ENCODE results near the gene RPS14. TPM values are rescaled to one million over a fixed set of nuclear protein-coding genes. Genes with fewer than 3 reads are reported as not detected.

Gene RPS14
- polyA plus RNA-seq, 1 donor (not counting 4 experiments of a cell fraction or from before 2014, with no cell fraction given): 3,540 TPM

DNA sequence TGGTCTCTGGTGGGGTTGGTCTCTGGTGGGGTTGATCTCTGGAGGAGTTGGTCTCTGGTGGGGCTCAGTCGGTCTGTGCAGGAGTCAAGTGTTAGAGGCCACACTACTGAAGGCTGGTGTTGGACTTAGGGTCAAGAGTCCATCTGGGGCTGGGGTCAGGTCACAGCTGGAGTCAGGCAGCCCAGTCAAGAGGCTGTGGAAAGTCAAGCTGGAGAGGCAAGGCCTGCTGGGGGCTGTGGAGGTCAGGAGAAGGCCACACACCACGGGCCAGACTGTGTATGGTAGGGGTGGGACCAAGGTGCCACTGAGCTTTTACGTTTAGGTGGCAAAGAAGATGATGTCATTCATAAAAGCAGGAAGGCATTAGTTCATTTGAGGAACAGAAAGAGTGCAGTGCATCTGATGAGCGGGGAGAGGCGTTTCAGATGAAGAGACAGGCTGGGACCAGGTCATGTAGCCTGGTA, 20.1 kb downstream of the RPS14 start:
- Histone ChIP-seq H2AFZ (ENCODE audit: control insufficient read depth, low read length) (no peak overlapping the region), H3K4me2 (ENCODE audit: control insufficient read depth, extremely low read depth, insufficient read depth, low read depth, low read length) (no peak overlapping the region), H3K27ac (ENCODE audit: control insufficient read depth, insufficient read depth, low read length) (no peak overlapping the region), H3K9me1 (ENCODE audit: control insufficient read depth, extremely low read depth, insufficient read depth, low read length) (no peaks in the 10 kb centered on the region), H3K4me3 (ENCODE audit: control insufficient read depth in 2 of 3, extremely low read depth in 1 of 3, insufficient read depth in 2 of 3, low read depth in 1 of 3, low read length in 3 of 3) (no peak overlapping the region), H4K20me1 (ENCODE audit: control insufficient read depth, extremely low read depth, insufficient read depth, low read length) (no peaks in the 10 kb centered on the region), H3K79me2 (ENCODE audit: control insufficient read depth, insufficient read depth, low read length) (no peaks in the 10 kb centered on the region), H3K27me3 (ENCODE audit: control insufficient read depth, extremely low read depth, insufficient read depth, low read length) (no peaks in the 10 kb centered on the region), H3K9me3 (ENCODE audit: control insufficient read depth, low read depth, low read length) (no peaks in the 10 kb centered on the region), H3K36me3 (ENCODE audit: control insufficient read depth in 2 of 2, extremely low read depth in 1 of 2, insufficient read depth in 2 of 2, low read length in 2 of 2) (no peaks in the 10 kb centered on the region), H3K4me1 (ENCODE audit: control insufficient read depth, extremely low read depth, insufficient read depth, low read length) (peaks cover 15% of the 10 kb centered on the region), H3K9ac (ENCODE audit: control insufficient read depth, extremely low read depth, insufficient read depth, low read length) (no peak overlapping the region)
- dilution Hi-C loops (cut with MboI; ENCODE audit: extremely low pct_ligation_motif_present, low sequenced_read_pairs): no loop called here
- no peak for FAIRE-seq
- DNase-seq (ENCODE audit: low read depth, low spot score): no peak
- TF ChIP-seq, protein P1, sequence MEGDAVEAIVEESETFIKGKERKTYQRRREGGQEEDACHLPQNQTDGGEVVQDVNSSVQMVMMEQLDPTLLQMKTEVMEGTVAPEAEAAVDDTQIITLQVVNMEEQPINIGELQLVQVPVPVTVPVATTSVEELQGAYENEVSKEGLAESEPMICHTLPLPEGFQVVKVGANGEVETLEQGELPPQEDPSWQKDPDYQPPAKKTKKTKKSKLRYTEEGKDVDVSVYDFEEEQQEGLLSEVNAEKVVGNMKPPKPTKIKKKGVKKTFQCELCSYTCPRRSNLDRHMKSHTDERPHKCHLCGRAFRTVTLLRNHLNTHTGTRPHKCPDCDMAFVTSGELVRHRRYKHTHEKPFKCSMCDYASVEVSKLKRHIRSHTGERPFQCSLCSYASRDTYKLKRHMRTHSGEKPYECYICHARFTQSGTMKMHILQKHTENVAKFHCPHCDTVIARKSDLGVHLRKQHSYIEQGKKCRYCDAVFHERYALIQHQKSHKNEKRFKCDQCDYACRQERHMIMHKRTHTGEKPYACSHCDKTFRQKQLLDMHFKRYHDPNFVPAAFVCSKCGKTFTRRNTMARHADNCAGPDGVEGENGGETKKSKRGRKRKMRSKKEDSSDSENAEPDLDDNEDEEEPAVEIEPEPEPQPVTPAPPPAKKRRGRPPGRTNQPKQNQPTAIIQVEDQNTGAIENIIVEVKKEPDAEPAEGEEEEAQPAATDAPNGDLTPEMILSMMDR (optimal IDR thresholded peaks at IDR 0.05 in 1 of 3, IDR thresholded peaks at IDR 0.05 in 1 of 3, conservative IDR thresholded peaks at IDR 0.05 in 1 of 3; ENCODE audit: extremely low read depth in 1 of 3, insufficient read depth in 2 of 3, low read length in 3 of 3): no peak
- no peak for TF ChIP-seq EZH2 (IDR thresholded peaks at IDR 0.05; ENCODE audit: low read length)

DNA sequence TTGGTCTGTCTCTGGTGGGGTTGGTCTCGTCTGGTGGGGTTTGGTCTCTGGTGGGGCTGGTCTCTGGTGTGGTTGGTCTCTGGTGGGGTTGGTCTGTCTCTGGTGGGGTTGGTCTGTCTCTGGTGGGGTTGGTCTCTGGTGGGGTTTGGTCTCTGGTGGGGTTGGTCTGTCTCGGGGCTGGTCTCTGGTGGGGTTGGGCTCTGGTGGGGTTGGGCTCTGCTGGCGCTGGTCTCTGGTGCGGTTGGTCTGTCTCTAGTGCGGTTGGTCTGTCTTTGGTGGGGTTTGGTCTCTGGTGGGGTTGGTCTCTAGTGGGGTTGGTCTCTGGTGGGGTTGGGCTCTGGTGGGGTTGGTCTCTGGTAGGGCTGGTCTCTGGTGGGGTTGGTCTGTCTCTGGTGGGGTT, 20.6 kb downstream of the RPS14 start:
- dilution Hi-C loops (cut with MboI; ENCODE audit: extremely low pct_ligation_motif_present, low sequenced_read_pairs): no loop called here
- H4K20me1 ChIP-seq (ENCODE audit: control insufficient read depth, extremely low read depth, insufficient read depth, low read length): no peaks in the 10 kb centered on the region
- no peaks in the 10 kb centered on the region for H3K9me1 ChIP-seq (ENCODE audit: control insufficient read depth, extremely low read depth, insufficient read depth, low read length)
- H3K4me2 ChIP-seq (ENCODE audit: control insufficient read depth, extremely low read depth, insufficient read depth, low read depth, low read length): no peak overlapping the region
- H3K9ac ChIP-seq (ENCODE audit: control insufficient read depth, extremely low read depth, insufficient read depth, low read length): no peak overlapping the region
- H3K79me2 ChIP-seq (ENCODE audit: control insufficient read depth, insufficient read depth, low read length): no peaks in the 10 kb centered on the region
- no peaks in the 10 kb centered on the region for H3K9me3 ChIP-seq (ENCODE audit: control insufficient read depth, low read depth, low read length)
- H3K27ac ChIP-seq (ENCODE audit: control insufficient read depth, insufficient read depth, low read length): no peak overlapping the region
- H3K36me3 ChIP-seq (ENCODE audit: control insufficient read depth in 2 of 2, extremely low read depth in 1 of 2, insufficient read depth in 2 of 2, low read length in 2 of 2): no peaks in the 10 kb centered on the region
- TF ChIP-seq, protein P1 (optimal IDR thresholded peaks at IDR 0.05 in 1 of 3, IDR thresholded peaks at IDR 0.05 in 1 of 3, conservative IDR thresholded peaks at IDR 0.05 in 1 of 3; ENCODE audit: extremely low read depth in 1 of 3, insufficient read depth in 2 of 3, low read length in 3 of 3): no peak
- no peak for TF ChIP-seq EZH2 (IDR thresholded peaks at IDR 0.05; ENCODE audit: low read length)
- no peak overlapping the region for H3K4me3 ChIP-seq (ENCODE audit: control insufficient read depth in 2 of 3, extremely low read depth in 1 of 3, insufficient read depth in 2 of 3, low read depth in 1 of 3, low read length in 3 of 3)
- H3K4me1 ChIP-seq (ENCODE audit: control insufficient read depth, extremely low read depth, insufficient read depth, low read length): peaks cover 12% of the 10 kb centered on the region
- FAIRE-seq (no peak), DNase-seq (ENCODE audit: low read depth, low spot score) (no peak)
- no peaks in the 10 kb centered on the region for H3K27me3 ChIP-seq (ENCODE audit: control insufficient read depth, extremely low read depth, insufficient read depth, low read length)
- H2AFZ ChIP-seq (ENCODE audit: control insufficient read depth, low read length): no peak overlapping the region
